ENCODE measurements around the gene RGS7. TPM values are rescaled to one million over a fixed set of nuclear protein-coding genes. Genes with fewer than 3 reads are reported as not detected.

Gene RGS7
- total RNA-seq, 1 experiment from 2014 or later: 0.10 TPM

GRCh38 chr1:240803151-240803550 is 553.9 kb downstream of the RGS7 start:
- Histone ChIP-seq H3K4me3 (ENCODE audit: low read depth in 2 of 2, low read length in 2 of 2) (no peak overlapping the region), H3K9me3 (ENCODE audit: control insufficient read depth, insufficient read depth, low read depth, low read length) (no peaks in the 10 kb centered on the region), H3K36me3 (ENCODE audit: control insufficient read depth, insufficient read depth, low read length) (no peaks in the 10 kb centered on the region), H3K27me3 (ENCODE audit: control insufficient read depth, insufficient read depth, low read length) (no peaks in the 10 kb centered on the region), H3K27ac (ENCODE audit: low read length) (no peak overlapping the region), H3K4me1 (ENCODE audit: control insufficient read depth, insufficient read depth, low read length) (no peaks in the 10 kb centered on the region)
- no peak for ATAC-seq
- CTCF ChIA-PET: no interaction called here
- in situ Hi-C loops (cut with HindIII; ENCODE audit: low pct_unique_long_range_greater_than_20kb, low sequenced_read_pairs): no loop called here
- no TSS peak for BruUV-seq (replicated peaks)
- peak; percentile 33 for DNase-seq (ENCODE audit: low read depth, low spot score)
- POLR2A ChIA-PET: no interaction called here
- TF ChIP-seq CTCF (IDR thresholded peaks at IDR 0.05) (no peak), SIN3A (IDR thresholded peaks at IDR 0.05; ENCODE audit: borderline replicate concordance, insufficient read depth, low read depth, low read length) (no peak), REST (IDR thresholded peaks at IDR 0.05; ENCODE audit: insufficient read depth in 1 of 2, low read depth in 2 of 2, low read length in 1 of 2) (no peak), POLR2AphosphoS5 (IDR thresholded peaks at IDR 0.05; ENCODE audit: low read depth, low read length) (no peak), TCF7L2 (IDR thresholded peaks at IDR 0.05; ENCODE audit: low read depth, low read length) (no peak)
- intact Hi-C loops (cut with micrococcal nuclease; ENCODE audit: unreplicated experiment): no loop called here

- no peak overlapping the region for H3K27ac ChIP-seq (ENCODE audit: low read length)
- TF ChIP-seq TCF7L2 (IDR thresholded peaks at IDR 0.05; ENCODE audit: low read depth, low read length) (no peak), CTCF (IDR thresholded peaks at IDR 0.05) (no peak)
- no peak for DNase-seq (ENCODE audit: low read depth, low spot score)
- H3K27me3 ChIP-seq (ENCODE audit: control insufficient read depth, insufficient read depth, low read length): no peaks in the 10 kb centered on the region
- ChIA-PET POLR2A (no interaction called here), CTCF (no interaction called here)
- no peak overlapping the region for H3K4me3 ChIP-seq (ENCODE audit: low read depth in 2 of 2, low read length in 2 of 2)
- intact Hi-C loops (cut with micrococcal nuclease; ENCODE audit: unreplicated experiment) (no loop called here), in situ Hi-C loops (cut with HindIII; ENCODE audit: low pct_unique_long_range_greater_than_20kb, low sequenced_read_pairs) (no loop called here)
- H3K9me3 ChIP-seq (ENCODE audit: control insufficient read depth, insufficient read depth, low read depth, low read length): no peaks in the 10 kb centered on the region
- H3K36me3 ChIP-seq (ENCODE audit: control insufficient read depth, insufficient read depth, low read length): no peaks in the 10 kb centered on the region
- H3K4me1 ChIP-seq (ENCODE audit: control insufficient read depth, insufficient read depth, low read length): no peaks in the 10 kb centered on the region
- ATAC-seq: no peak
- BruUV-seq (replicated peaks): no TSS peak
Observed at GRCh38 chr1:240802271-240802670, 554.7 kb downstream of the RGS7 start.

GRCh38 chr1:240801442-240801841 is 555.6 kb downstream of the RGS7 start:
- ChIA-PET CTCF (no interaction called here), POLR2A (no interaction called here)
- no peak for ATAC-seq
- H3K4me3 ChIP-seq (ENCODE audit: low read depth in 2 of 2, low read length in 2 of 2): no peak overlapping the region
- in situ Hi-C loops (cut with HindIII; ENCODE audit: low pct_unique_long_range_greater_than_20kb, low sequenced_read_pairs): no loop called here
- no peak for DNase-seq (ENCODE audit: low read depth, low spot score)
- intact Hi-C loops (cut with micrococcal nuclease; ENCODE audit: unreplicated experiment): no loop called here
- H3K36me3 ChIP-seq (ENCODE audit: control insufficient read depth, insufficient read depth, low read length): no peaks in the 10 kb centered on the region
- BruUV-seq (replicated peaks): no TSS peak
- H3K4me1 ChIP-seq (ENCODE audit: control insufficient read depth, insufficient read depth, low read length): no peaks in the 10 kb centered on the region
- H3K27me3 ChIP-seq (ENCODE audit: control insufficient read depth, insufficient read depth, low read length): no peaks in the 10 kb centered on the region
- TF ChIP-seq TCF7L2 (IDR thresholded peaks at IDR 0.05; ENCODE audit: low read depth, low read length) (no peak), POLR2AphosphoS5 (IDR thresholded peaks at IDR 0.05; ENCODE audit: low read depth, low read length) (no peak), REST (IDR thresholded peaks at IDR 0.05; ENCODE audit: insufficient read depth in 1 of 2, low read depth in 2 of 2, low read length in 1 of 2) (no peak), CTCF (IDR thresholded peaks at IDR 0.05) (no peak), SIN3A (IDR thresholded peaks at IDR 0.05; ENCODE audit: borderline replicate concordance, insufficient read depth, low read depth, low read length) (no peak)
- no peaks in the 10 kb centered on the region for H3K9me3 ChIP-seq (ENCODE audit: control insufficient read depth, insufficient read depth, low read depth, low read length)
- no peak overlapping the region for H3K27ac ChIP-seq (ENCODE audit: low read length)
